Astrocyte of the cerebellum (primary cell): ENCODE results near the gene IKZF1.

ENCODE experiments used
- DNase-seq: peaks from one replicate; pipeline ENCODE4 v3.0.0-alpha.2; 2011; ENCODE audit warnings: low read depth
- H3K4me3 ChIP-seq: 2 replicates; pipeline ENCODE4 v1.5.1; 2011; ENCODE audit warnings: mild to moderate bottlenecking, low read depth, low read length, moderate library complexity
- in situ Hi-C: cut with HindIII; loops from 2 replicates; pipeline ENCODE4 v1.10.0; 2017; ENCODE audit warnings: low sequenced_read_pairs
- TF ChIP-seq, protein P1 (sequence below): IDR thresholded peaks from 2 replicates; pipeline ENCODE4 v1.5.1; 2012; ENCODE audit warnings: low read length, low read depth, moderate library complexity, mild to moderate bottlenecking; ENCODE audit errors: missing control alignments

Gene IKZF1

DNA sequence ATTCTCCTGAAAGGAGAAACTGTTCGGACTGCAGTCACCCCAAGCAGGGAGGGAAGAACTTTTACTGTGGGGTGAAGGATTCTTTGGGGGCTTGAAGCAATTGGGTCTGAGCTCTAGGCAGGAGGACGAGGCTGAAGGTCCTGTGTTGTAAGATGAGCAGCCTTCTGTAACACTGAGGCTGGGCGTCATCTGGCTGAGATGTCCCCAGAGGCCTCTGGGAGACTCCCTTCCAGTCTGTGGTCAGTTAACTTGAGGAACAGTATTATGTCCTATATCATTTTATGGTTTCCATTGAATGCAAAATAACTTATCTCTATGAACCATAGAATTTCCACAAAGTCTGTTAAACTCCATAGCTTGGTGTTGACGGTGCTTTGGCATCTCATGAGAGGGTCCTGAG, 119.3 kb downstream of the IKZF1 start:
- no peak overlapping the region for H3K4me3 ChIP-seq
- in situ Hi-C loops: no loop called here
- no peak for DNase-seq
- TF ChIP-seq, protein P1, sequence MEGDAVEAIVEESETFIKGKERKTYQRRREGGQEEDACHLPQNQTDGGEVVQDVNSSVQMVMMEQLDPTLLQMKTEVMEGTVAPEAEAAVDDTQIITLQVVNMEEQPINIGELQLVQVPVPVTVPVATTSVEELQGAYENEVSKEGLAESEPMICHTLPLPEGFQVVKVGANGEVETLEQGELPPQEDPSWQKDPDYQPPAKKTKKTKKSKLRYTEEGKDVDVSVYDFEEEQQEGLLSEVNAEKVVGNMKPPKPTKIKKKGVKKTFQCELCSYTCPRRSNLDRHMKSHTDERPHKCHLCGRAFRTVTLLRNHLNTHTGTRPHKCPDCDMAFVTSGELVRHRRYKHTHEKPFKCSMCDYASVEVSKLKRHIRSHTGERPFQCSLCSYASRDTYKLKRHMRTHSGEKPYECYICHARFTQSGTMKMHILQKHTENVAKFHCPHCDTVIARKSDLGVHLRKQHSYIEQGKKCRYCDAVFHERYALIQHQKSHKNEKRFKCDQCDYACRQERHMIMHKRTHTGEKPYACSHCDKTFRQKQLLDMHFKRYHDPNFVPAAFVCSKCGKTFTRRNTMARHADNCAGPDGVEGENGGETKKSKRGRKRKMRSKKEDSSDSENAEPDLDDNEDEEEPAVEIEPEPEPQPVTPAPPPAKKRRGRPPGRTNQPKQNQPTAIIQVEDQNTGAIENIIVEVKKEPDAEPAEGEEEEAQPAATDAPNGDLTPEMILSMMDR: no peak

DNA sequence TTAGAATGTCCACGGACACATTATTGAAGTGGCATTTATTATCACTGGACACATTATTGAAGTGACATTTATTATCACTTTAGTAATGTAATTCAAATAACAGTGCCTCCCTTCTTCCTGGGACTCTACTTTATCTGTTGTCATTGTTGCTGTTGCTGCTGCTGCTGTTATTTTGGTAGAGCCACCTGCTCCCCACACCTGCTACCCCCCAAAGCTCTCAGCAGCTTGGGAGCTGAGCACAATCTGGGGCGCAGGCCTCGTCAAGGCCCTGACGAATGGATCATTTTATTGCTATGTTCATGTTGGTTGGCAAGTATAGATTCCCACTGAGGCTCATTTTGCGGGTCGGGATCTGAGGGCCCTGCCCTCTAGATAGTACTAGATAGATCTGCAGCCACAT, 120.8 kb downstream of the IKZF1 start:
- no peak for DNase-seq
- TF ChIP-seq, protein P1: no peak

DNA sequence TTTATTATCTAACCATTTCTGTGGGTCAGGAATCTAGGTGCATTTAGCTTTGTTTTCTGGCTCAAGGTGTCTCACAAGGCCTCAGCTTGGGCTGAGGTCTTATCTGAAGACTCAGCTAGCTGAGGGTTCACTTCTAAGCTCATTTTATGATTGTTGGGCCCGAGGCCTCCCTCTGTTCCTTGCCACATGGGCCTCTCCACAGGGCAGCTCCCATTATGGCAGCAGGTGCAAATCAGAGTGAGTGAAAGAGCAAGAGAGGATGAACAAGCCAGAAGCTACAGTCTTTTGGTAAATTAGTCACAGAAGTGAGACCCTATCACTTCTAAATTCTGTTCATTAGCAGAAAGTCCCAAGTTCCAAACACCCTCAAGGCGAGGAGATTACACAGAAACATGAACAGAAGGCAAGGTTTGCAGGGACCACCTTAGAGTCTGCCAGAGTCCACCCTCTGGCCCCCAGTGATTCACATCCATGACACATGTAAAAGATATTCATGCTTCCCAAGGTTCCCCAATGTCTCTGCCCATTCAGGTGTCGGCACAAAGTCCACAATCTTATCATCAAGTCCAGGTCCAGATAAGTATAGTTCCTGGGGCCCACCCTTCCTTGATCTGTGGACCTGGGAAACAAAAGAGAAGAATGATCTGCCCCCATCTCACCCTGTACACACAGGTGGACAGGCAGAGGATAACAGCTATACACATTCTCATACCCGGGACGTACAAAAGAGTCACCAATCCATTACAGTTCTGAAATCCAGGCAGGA, 121.9 kb downstream of the IKZF1 start:
- TF ChIP-seq, protein P1: no peak
- no peak overlapping the region for H3K4me3 ChIP-seq
- DNase-seq: no peak
- in situ Hi-C loops: no loop called here

More for the DNA sequence above, 120.8 kb downstream of the IKZF1 start:
- in situ Hi-C loops: no loop called here
- H3K4me3 ChIP-seq: no peak overlapping the region

DNA sequence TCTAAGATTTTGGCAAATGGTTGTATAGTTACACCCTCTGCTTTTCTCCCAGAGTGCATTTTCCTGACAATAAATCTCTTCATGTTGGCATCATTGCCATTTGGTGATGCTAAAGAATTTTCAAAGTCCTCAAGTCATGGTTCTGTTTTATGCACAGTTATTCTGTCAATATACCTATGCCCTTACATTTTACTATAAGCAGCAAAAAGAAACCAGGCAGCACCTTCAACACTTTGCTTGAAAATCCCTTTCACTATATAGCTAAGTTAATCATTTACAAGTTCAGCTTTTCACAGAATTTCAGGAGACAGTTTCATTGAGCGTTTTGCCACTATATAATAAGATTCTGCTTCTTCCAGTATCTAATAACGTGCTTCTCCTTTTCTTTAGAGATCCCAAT, 123.0 kb downstream of the IKZF1 start:
- TF ChIP-seq, protein P1: no peak
- in situ Hi-C loops: no loop called here
- no peak for DNase-seq
- H3K4me3 ChIP-seq: no peak overlapping the region

DNA sequence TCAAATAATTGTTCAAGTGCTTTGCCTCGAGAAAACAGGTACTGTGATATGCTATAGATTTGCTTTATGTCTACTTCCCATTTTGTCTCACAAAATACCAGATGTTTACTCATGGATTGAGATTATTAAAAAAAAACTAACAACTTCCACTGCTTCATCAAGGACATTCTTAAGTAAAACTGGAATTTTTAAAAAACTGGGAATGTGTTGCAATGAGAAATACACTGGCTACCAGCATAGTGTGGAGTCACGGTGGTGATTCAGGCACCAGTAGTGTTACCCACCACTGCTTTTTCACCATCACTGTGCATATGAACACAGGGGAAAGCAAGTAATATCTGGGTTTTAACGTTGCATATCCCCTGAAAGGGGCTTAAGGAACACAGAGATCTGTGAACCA, 124.4 kb downstream of the IKZF1 start:
- in situ Hi-C loops: no loop called here
- no peak overlapping the region for H3K4me3 ChIP-seq
- DNase-seq: no peak
- TF ChIP-seq, protein P1: no peak

DNA sequence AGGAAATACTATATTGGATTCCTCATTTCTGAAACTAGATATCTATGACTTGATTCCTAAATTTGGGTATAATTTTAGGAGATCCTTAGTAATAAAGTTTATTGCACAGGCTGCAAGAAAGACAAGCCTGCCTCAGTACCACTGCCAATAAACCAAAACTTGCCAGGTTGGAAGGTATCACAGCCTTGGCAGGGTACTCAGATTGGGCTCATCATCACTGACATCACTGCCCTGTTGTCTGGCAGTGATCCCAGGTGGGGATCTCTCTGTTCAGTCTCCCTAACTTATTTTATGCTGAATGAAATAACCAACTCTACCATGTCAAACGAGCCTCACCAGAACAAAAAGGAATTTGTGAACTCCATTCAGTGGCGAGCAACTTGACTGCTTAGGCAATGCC, 126.8 kb downstream of the IKZF1 start:
- TF ChIP-seq, protein P1: no peak
- in situ Hi-C loops: no loop called here
- no peak overlapping the region for H3K4me3 ChIP-seq
- no peak for DNase-seq
